ENCODE results near the gene PPIL6. TPM values are rescaled to one million over a fixed set of nuclear protein-coding genes. Genes with fewer than 3 reads are reported as not detected.
A peak's percentile ranks its signal among the peaks of the same experiment; 100 is the strongest.

PPIL6 gene
- total RNA-seq, 1 experiment from 2014 or later: 0.62 TPM

GRCh38 chr6:109453594-109454495, 13.4 kb upstream of the PPIL6 start:
- ChIA-PET CTCF (no interaction called here), POLR2A (ENCODE audit: unreplicated experiment) (no interaction called here)
- Histone ChIP-seq H2AFZ (ENCODE audit: low read length) (no peak overlapping the region), H3K9ac (ENCODE audit: low read length) (no peak overlapping the region), H3K36me3 (ENCODE audit: low read depth, low read length) (no peaks in the 10 kb centered on the region), H3K79me2 (ENCODE audit: low read length) (no peaks in the 10 kb centered on the region), H3K27me3 (ENCODE audit: low read length) (no peaks in the 10 kb centered on the region), H4K20me1 (ENCODE audit: low read length) (no peaks in the 10 kb centered on the region), H3K4me2 (ENCODE audit: low read length) (peak overlapping the region; percentile 89), H3F3A (ENCODE audit: low read length, unreplicated experiment) (no peaks in the 10 kb centered on the region), H3K9me3 (ENCODE audit: low read length) (no peaks in the 10 kb centered on the region), H3K4me3 (ENCODE audit: low read length) (no peak overlapping the region), H3K4me1 (ENCODE audit: insufficient read depth, low read length) (peaks cover 18% of the 10 kb centered on the region; the same call in 1 of the 2 replicates), H3K27ac (ENCODE audit: low read length) (no peak overlapping the region), H3K9me2 (replicated peaks; ENCODE audit: low read length) (no peaks in the 10 kb centered on the region)
- ATAC-seq: no peak
- no peak for DNase-seq
- TF ChIP-seq CTCF (conservative IDR thresholded peaks at IDR 0.05; ENCODE audit: low read depth, low read length) (no peak), EZH2phosphoT487 (IDR thresholded peaks at IDR 0.05; ENCODE audit: borderline replicate concordance, low read length) (no peak), EZH2 (IDR thresholded peaks at IDR 0.05; ENCODE audit: low read length, unreplicated experiment) (no peak)
- intact Hi-C loops (cut with micrococcal nuclease): no loop called here
- no TSS peak for BruUV-seq (replicated peaks)

GRCh38 chr6:109453156-109453555, 12.7 kb upstream of the PPIL6 start:
- no peak overlapping the region for H3K4me3 ChIP-seq (ENCODE audit: low read length)
- H2AFZ ChIP-seq (ENCODE audit: low read length): no peak overlapping the region
- no peaks in the 10 kb centered on the region for H3F3A ChIP-seq (ENCODE audit: low read length, unreplicated experiment)
- DNase-seq (no peak), ATAC-seq (no peak)
- no TSS peak for BruUV-seq (replicated peaks)
- H3K36me3 ChIP-seq (ENCODE audit: low read depth, low read length): no peaks in the 10 kb centered on the region
- H3K79me2 ChIP-seq (ENCODE audit: low read length): no peaks in the 10 kb centered on the region
- no peaks in the 10 kb centered on the region for H3K9me2 ChIP-seq (replicated peaks; ENCODE audit: low read length)
- H3K4me1 ChIP-seq (ENCODE audit: insufficient read depth, low read length): peaks cover 18% of the 10 kb centered on the region; the same call in 1 of the 2 replicates
- H3K9me3 ChIP-seq (ENCODE audit: low read length): no peaks in the 10 kb centered on the region
- no peaks in the 10 kb centered on the region for H4K20me1 ChIP-seq (ENCODE audit: low read length)
- CTCF ChIA-PET: no interaction called here
- no peak overlapping the region for H3K27ac ChIP-seq (ENCODE audit: low read length)
- intact Hi-C loops (cut with micrococcal nuclease): no loop called here
- H3K27me3 ChIP-seq (ENCODE audit: low read length): no peaks in the 10 kb centered on the region
- TF ChIP-seq EZH2 (IDR thresholded peaks at IDR 0.05; ENCODE audit: low read length, unreplicated experiment): no peak
- no peak for TF ChIP-seq CTCF (conservative IDR thresholded peaks at IDR 0.05; ENCODE audit: low read depth, low read length)
- TF ChIP-seq EZH2phosphoT487 (IDR thresholded peaks at IDR 0.05; ENCODE audit: borderline replicate concordance, low read length): no peak
- POLR2A ChIA-PET (ENCODE audit: unreplicated experiment): interaction anchor here (0.6 kb wide), 1 partner anchor 29 kb away, joined by 3 read pairs; no protein-coding TSS in a partner anchor
- H3K9ac ChIP-seq (ENCODE audit: low read length): no peak overlapping the region
- H3K4me2 ChIP-seq (ENCODE audit: low read length): no peak overlapping the region

GRCh38 chr6:109452181-109452580, 11.8 kb upstream of the PPIL6 start:
- intact Hi-C loops (cut with micrococcal nuclease): no loop called here
- no peak for DNase-seq
- H3K4me3 ChIP-seq (ENCODE audit: low read length): no peak overlapping the region
- no peak for ATAC-seq
- H4K20me1 ChIP-seq (ENCODE audit: low read length): no peaks in the 10 kb centered on the region
- no peaks in the 10 kb centered on the region for H3K36me3 ChIP-seq (ENCODE audit: low read depth, low read length)
- H3K27ac ChIP-seq (ENCODE audit: low read length): no peak overlapping the region
- CTCF ChIA-PET: no interaction called here
- no TSS peak for BruUV-seq (replicated peaks)
- H3K79me2 ChIP-seq (ENCODE audit: low read length): no peaks in the 10 kb centered on the region
- H3K9me2 ChIP-seq (replicated peaks; ENCODE audit: low read length): no peaks in the 10 kb centered on the region
- no peak overlapping the region for H3K4me2 ChIP-seq (ENCODE audit: low read length)
- POLR2A ChIA-PET (ENCODE audit: unreplicated experiment): interaction anchor here (0.6 kb wide), 1 partner anchor 42 kb away, joined by 5 read pairs; no protein-coding TSS in a partner anchor
- no peak for TF ChIP-seq EZH2 (IDR thresholded peaks at IDR 0.05; ENCODE audit: low read length, unreplicated experiment)
- TF ChIP-seq EZH2phosphoT487 (IDR thresholded peaks at IDR 0.05; ENCODE audit: borderline replicate concordance, low read length): no peak
- TF ChIP-seq CTCF (conservative IDR thresholded peaks at IDR 0.05; ENCODE audit: low read depth, low read length): no peak
- H3K27me3 ChIP-seq (ENCODE audit: low read length): no peaks in the 10 kb centered on the region
- no peak overlapping the region for H3K9ac ChIP-seq (ENCODE audit: low read length)
- H3K4me1 ChIP-seq (ENCODE audit: insufficient read depth, low read length): peaks cover 13% of the 10 kb centered on the region; the same call in 1 of the 2 replicates
- no peaks in the 10 kb centered on the region for H3F3A ChIP-seq (ENCODE audit: low read length, unreplicated experiment)
- no peak overlapping the region for H2AFZ ChIP-seq (ENCODE audit: low read length)
- H3K9me3 ChIP-seq (ENCODE audit: low read length): no peaks in the 10 kb centered on the region
